GM10266 (cell line): ENCODE results near the gene BARHL2.

ENCODE experiments used
- DNase-seq: peaks from one replicate; pipeline ENCODE4 v3.0.0; 2012; ENCODE audit errors: extremely low spot score
- TF ChIP-seq, protein P1 (sequence below): IDR thresholded peaks from 2 replicates; pipeline ENCODE4 v1.5.1; 2012; ENCODE audit warnings: mild to moderate bottlenecking, low read depth; ENCODE audit not compliant: control insufficient read depth, insufficient read depth; ENCODE audit errors: missing control alignments

Gene BARHL2

GRCh38 chr1:90724361-90724760, 7.3 kb upstream of the BARHL2 start:
- TF ChIP-seq, protein P1, sequence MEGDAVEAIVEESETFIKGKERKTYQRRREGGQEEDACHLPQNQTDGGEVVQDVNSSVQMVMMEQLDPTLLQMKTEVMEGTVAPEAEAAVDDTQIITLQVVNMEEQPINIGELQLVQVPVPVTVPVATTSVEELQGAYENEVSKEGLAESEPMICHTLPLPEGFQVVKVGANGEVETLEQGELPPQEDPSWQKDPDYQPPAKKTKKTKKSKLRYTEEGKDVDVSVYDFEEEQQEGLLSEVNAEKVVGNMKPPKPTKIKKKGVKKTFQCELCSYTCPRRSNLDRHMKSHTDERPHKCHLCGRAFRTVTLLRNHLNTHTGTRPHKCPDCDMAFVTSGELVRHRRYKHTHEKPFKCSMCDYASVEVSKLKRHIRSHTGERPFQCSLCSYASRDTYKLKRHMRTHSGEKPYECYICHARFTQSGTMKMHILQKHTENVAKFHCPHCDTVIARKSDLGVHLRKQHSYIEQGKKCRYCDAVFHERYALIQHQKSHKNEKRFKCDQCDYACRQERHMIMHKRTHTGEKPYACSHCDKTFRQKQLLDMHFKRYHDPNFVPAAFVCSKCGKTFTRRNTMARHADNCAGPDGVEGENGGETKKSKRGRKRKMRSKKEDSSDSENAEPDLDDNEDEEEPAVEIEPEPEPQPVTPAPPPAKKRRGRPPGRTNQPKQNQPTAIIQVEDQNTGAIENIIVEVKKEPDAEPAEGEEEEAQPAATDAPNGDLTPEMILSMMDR = no peak
- peak; percentile 14 for DNase-seq

- TF ChIP-seq, protein P1 = peak; percentile 24
- DNase-seq = peak; percentile 58
Measured at GRCh38 chr1:90723590-90724108, 6.5 kb upstream of the BARHL2 start.

DNA sequence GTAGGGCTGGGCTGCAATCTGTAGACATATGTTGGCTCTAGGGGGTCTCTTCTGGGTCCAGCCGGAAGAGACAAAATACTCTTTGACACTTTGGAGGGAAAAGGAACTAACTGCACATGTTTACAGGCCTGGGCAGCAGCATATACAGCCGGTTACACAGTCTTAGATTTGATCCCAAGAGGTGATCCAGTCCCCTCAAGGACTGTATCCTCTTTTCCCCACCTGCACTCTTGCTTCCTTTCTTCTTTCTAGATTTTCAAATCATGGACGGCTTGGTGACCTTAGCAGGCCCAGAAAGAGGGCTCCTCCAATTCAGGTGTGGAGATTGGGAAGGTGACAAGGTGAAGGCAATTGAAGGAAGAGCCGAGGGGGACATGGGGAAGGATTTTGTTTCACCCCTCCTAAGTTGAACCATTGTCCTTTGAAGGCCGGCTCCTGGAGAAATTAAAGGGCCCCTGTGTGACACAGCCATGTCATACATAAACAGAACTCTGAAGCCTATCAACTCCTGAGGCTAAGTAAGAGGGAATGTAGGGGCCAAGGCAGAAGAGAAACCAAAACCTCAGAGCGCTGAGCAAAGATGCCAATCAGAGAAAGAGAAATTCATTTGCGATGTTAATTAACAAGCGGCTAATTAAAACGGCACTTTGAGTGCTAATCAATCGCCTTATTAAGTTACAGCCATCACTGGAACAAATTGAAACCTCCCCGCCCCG, 5.9 kb upstream of the BARHL2 start:
- DNase-seq = peak; percentile 28
- TF ChIP-seq, protein P1 = no peak

- TF ChIP-seq, protein P1 = peak; percentile 86
- DNase-seq = peak; percentile 83
Measured at GRCh38 chr1:90721210-90722194, 4.4 kb upstream of the BARHL2 start.

DNA sequence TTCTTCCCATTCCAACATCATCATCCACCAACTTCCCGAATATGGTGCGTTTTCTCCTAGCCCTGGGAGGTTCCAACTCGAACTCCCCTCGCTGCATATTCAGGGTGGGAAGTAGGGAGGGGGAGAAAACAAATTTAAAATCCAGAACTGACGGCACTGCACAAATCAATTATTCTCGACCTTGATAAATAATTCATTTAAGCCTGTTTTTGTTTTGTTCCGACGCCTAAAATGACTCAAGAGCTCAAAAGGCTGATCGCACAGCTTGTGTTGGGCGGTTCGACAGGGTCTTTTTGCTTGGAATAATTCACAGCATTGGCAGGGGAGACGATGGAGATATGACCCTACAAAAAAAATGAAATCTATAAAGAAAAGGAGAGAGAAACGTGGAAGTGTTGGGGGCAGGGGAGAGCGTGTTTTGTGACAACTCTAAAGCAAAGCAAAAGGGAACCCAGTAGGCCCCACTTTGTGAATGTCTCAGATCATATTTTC, 3.1 kb upstream of the BARHL2 start:
- TF ChIP-seq, protein P1 = no peak
- no peak for DNase-seq

DNA sequence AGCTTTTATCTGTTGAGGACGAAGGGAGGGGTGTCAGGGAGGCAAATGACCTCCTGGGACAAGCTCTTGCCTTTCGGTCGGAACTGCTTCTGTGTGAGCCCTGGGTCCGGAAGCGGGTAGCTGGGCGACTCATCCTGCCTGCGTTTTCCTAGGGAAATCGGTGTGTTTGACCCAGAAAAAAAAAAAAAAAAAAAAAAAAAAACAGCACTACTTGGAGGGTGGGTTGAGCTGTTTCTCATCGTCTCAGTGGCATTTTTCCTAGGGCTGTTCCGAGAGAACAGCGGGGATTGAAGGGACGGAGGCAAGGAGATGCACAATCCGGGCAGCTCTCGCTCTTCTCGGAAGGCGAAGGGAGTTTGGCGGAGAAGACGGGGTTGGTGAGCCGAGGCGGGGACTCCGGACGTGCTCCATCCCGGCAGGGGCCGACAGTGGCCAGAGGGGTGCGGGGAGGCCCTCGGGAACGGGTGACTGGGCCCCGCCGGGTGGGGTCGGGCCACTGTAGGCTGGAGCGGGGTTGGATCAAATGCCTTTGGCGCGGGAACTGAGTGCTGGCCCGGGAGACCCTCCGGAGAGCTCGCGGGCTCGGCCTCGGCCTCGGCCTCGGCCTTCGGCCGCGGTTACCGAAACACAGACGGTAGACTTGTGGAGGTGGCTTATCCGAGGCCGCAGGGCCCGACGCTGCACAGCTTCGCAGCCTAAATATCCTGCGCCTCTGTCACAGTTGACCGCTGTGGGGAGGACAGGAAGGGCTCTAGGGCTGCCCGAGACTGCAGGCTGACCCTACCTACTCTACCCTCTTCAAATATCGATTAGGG, 2.4 kb upstream of the BARHL2 start:
- TF ChIP-seq, protein P1 = no peak
- peak; percentile 37 for DNase-seq
